Smooth muscle cell (in vitro differentiated cells): ENCODE results near the gene TRPM3. TPM values are rescaled to one million over a fixed set of nuclear protein-coding genes. Genes with fewer than 3 reads are reported as not detected.

Experiments used
- DNase-seq: peaks from one replicate; lab custom pipeline; 2025; ENCODE audit not compliant: unreplicated experiment; lab: John Stamatoyannopoulos, UW
- H2AFZ ChIP-seq: fragments of 200-600 bp; sonication (generic); 2 replicates; pipeline ENCODE4 v1.6.0; 2016; ENCODE audit warnings: antibody characterized with exemption, low read depth, mild to moderate bottlenecking
- H3F3A ChIP-seq: fragments of 200-600 bp; sonication (generic); 2 replicates; pipeline ENCODE4 v1.6.0; 2017; ENCODE audit warnings: antibody characterized with exemption, low read depth
- H3K27ac ChIP-seq: fragments of 200-600 bp; sonication (generic); 2 replicates; pipeline ENCODE4 v1.5.1; 2016; ENCODE audit warnings: low read depth, mild to moderate bottlenecking
- H3K27me3 ChIP-seq: fragments of 200-600 bp; sonication (generic); 2 replicates; pipeline ENCODE4 v1.6.1; 2016; ENCODE audit warnings: low read depth, mild to moderate bottlenecking
- H3K36me3 ChIP-seq: fragments of 200-600 bp; sonication (generic); 2 replicates; pipeline ENCODE4 v1.5.1; 2016; ENCODE audit warnings: low read depth
- H3K4me1 ChIP-seq: fragments of 200-600 bp; sonication (generic); 2 replicates; pipeline ENCODE4 v1.5.1; 2016; ENCODE audit warnings: low read depth
- H3K4me2 ChIP-seq: fragments of 200-600 bp; sonication (generic); 2 replicates; pipeline ENCODE4 v1.6.0; 2016; ENCODE audit warnings: mild to moderate bottlenecking
- H3K4me3 ChIP-seq: fragments of 200-600 bp; sonication (generic); 2 replicates; pipeline ENCODE4 v1.5.1; 2016; ENCODE audit warnings: mild to moderate bottlenecking
- H3K79me2 ChIP-seq: fragments of 200-600 bp; sonication (generic); 2 replicates; pipeline ENCODE4 v1.6.0; 2016; ENCODE audit warnings: low read depth, mild to moderate bottlenecking
- H3K9ac ChIP-seq: fragments of 200-600 bp; sonication (generic); 2 replicates; pipeline ENCODE4 v1.6.0; 2016; ENCODE audit warnings: low read depth
- H3K9me3 ChIP-seq: fragments of 200-600 bp; sonication (generic); replicated peaks from 2 replicates; pipeline ENCODE4 v1.5.1; 2016; ENCODE audit warnings: low read depth
- H4K20me1 ChIP-seq: fragments of 200-600 bp; sonication (generic); 2 replicates; pipeline ENCODE4 v1.6.0; 2016; ENCODE audit warnings: low read depth
- WGBS: methylation state at CpG from one replicate; pipeline ENCODE4 v1.1.7; 2016; ENCODE audit warnings: low lambda C conversion rate; 5-methylcytosine and 5-hydroxymethylcytosine counted together
- polyA plus RNA-seq: library from polyadenylated mRNA; unstranded; fragments of >200 nt; fragmentation: Nextera tagmentation; extraction: Ambion mirVana; gene quantifications from 2 replicates; pipeline ENCODE4 v1.2.1, GENCODE V29; 2016
- total RNA-seq: library from RNA; depleted of rRNA; stranded (reverse); fragments of >200 nt; gene quantifications from 2 replicates; pipeline ENCODE4 v1.2.3, GENCODE V29; 2014
- TF ChIP-seq, protein P1 (sequence below): fragments of 200-600 bp; sonication (generic); IDR thresholded peaks from 2 replicates; pipeline ENCODE4 v1.5.1; 2017; ENCODE audit warnings: borderline replicate concordance, mild to moderate bottlenecking, antibody characterized with exemption; ENCODE audit not compliant: insufficient read depth, poor library complexity, severe bottlenecking

Gene TRPM3
- total and polyA plus RNA-seq, 2 experiments from 2014 or later, result not detected

DNA sequence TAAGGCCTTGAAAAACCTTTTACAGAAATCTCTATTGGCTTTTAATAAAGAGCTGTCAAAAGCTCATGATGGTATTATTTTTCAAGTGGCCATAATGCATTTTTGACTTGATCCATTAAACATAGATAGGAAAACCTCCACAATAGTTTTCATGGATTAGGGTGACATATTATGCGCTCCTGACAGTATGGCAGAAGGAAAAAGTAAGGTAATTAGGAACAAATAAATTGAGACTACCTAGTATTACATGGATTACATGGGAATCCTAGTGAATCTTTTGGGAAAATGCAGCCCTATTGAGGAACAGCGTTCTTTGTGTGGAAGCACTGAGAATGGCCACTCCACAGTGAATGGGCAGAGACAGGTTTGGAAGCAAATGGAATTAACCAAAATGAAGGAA lies 171.2 kb downstream of the TRPM3 start:
- DNase-seq, result no peak

DNA sequence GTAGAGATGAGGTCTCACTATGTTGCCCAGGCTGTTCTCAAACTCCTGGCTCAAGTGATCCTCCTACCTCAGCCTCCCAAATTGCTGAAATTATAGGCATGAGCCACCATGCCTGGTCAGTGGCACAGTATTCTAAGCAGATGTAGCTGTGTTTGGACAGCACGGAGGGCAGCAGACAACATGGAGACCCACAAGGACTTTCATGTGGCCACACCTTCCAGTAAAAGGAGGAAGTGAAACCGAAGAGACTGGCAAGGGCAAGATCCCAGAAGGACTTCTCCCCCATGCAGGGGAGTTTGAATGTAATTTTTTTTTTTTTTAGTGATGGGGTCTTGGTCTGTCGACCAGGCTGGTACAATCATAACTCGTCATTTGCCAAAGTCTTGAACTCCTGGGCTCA lies 172.2 kb downstream of the TRPM3 start:
- no peaks in the 10 kb centered on the region for H4K20me1 ChIP-seq
- TF ChIP-seq, protein P1, sequence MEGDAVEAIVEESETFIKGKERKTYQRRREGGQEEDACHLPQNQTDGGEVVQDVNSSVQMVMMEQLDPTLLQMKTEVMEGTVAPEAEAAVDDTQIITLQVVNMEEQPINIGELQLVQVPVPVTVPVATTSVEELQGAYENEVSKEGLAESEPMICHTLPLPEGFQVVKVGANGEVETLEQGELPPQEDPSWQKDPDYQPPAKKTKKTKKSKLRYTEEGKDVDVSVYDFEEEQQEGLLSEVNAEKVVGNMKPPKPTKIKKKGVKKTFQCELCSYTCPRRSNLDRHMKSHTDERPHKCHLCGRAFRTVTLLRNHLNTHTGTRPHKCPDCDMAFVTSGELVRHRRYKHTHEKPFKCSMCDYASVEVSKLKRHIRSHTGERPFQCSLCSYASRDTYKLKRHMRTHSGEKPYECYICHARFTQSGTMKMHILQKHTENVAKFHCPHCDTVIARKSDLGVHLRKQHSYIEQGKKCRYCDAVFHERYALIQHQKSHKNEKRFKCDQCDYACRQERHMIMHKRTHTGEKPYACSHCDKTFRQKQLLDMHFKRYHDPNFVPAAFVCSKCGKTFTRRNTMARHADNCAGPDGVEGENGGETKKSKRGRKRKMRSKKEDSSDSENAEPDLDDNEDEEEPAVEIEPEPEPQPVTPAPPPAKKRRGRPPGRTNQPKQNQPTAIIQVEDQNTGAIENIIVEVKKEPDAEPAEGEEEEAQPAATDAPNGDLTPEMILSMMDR, result no peak
- no peak overlapping the region for H2AFZ ChIP-seq
- H3K4me1 ChIP-seq, result peaks cover 56% of the 10 kb centered on the region
- no peak overlapping the region for H3K27ac ChIP-seq
- H3F3A ChIP-seq, result no peaks in the 10 kb centered on the region
- H3K4me2 ChIP-seq, result no peak overlapping the region
- no peak overlapping the region for H3K4me3 ChIP-seq
- no peaks in the 10 kb centered on the region for H3K27me3 ChIP-seq
- no peaks in the 10 kb centered on the region for H3K36me3 ChIP-seq
- DNase-seq, result no peak
- WGBS, result 74% methylated on average over 4 of the region's 4 CpGs
- no peak overlapping the region for H3K9ac ChIP-seq
- H3K9me3 ChIP-seq, result no peaks in the 10 kb centered on the region
- H3K79me2 ChIP-seq, result no peaks in the 10 kb centered on the region

More for the DNA sequence above, 171.2 kb downstream of the TRPM3 start:
- H3K4me1 ChIP-seq, result peaks cover 66% of the 10 kb centered on the region
- TF ChIP-seq, protein P1, result no peak
- no peak overlapping the region for H3K4me3 ChIP-seq
- H3K36me3 ChIP-seq, result no peaks in the 10 kb centered on the region
- H3K27ac ChIP-seq, result no peak overlapping the region
- H4K20me1 ChIP-seq, result no peaks in the 10 kb centered on the region
- no peak overlapping the region for H2AFZ ChIP-seq
- H3K4me2 ChIP-seq, result no peak overlapping the region
- WGBS, result 49% methylated on average over 2 of the region's 2 CpGs
- no peak overlapping the region for H3K9ac ChIP-seq
- no peaks in the 10 kb centered on the region for H3K79me2 ChIP-seq
- H3K9me3 ChIP-seq, result no peaks in the 10 kb centered on the region
- H3K27me3 ChIP-seq, result no peaks in the 10 kb centered on the region
- H3F3A ChIP-seq, result no peaks in the 10 kb centered on the region

DNA sequence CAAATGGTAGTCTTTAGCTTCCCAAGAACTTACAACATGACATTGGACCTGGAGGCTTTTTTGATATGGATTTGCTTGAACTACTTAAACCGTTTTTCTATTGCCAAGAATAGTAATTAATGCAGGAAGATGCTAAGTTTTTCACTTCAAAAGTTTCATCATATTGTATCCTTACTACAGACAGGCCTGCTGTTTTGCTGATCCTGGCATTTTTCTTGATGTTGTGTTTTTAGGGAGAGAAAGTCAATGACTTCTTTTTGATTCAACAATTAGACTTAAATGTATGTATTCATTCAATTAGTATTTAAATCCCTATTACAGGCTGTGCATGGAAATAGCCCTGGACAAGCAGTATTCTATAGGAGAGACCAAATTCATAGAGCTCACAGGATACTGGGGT lies 172.7 kb downstream of the TRPM3 start:
- no peaks in the 10 kb centered on the region for H3K79me2 ChIP-seq
- TF ChIP-seq, protein P1, result no peak
- no peak overlapping the region for H3K4me3 ChIP-seq
- 80% methylated on average over 1 of the region's 1 CpG for WGBS
- H3K4me2 ChIP-seq, result no peak overlapping the region
- H3K9me3 ChIP-seq, result no peaks in the 10 kb centered on the region
- H3K4me1 ChIP-seq, result peaks cover 51% of the 10 kb centered on the region
- no peak overlapping the region for H2AFZ ChIP-seq
- H3K27me3 ChIP-seq, result no peaks in the 10 kb centered on the region
- H3K27ac ChIP-seq, result no peak overlapping the region
- no peaks in the 10 kb centered on the region for H3K36me3 ChIP-seq
- no peaks in the 10 kb centered on the region for H4K20me1 ChIP-seq
- no peak overlapping the region for H3K9ac ChIP-seq
- no peak for DNase-seq
- no peaks in the 10 kb centered on the region for H3F3A ChIP-seq

DNA sequence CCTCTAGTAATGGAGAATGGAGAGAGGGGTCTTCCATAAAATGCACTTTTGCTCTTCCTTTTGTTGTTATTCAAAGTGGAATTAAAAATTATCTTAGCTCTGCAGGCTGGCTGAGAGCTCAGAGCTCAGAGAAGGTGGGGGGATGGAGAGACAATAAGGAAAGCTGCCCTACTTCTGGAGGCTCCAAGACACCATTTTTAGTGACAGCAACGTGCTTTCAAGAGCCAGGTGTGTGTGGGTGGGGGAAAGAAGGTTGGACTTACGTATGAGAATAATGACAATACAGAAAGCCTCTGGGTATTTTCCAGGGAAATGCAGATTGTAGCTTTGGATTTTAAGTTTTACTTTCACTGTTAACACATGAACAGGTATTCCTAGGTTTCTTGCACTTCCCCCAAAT lies 173.9 kb downstream of the TRPM3 start:
- H2AFZ ChIP-seq, result no peak overlapping the region
- H3K36me3 ChIP-seq, result no peaks in the 10 kb centered on the region
- no peaks in the 10 kb centered on the region for H4K20me1 ChIP-seq
- no peak overlapping the region for H3K4me3 ChIP-seq
- H3F3A ChIP-seq, result no peaks in the 10 kb centered on the region
- H3K9me3 ChIP-seq, result no peaks in the 10 kb centered on the region
- H3K27me3 ChIP-seq, result no peaks in the 10 kb centered on the region
- TF ChIP-seq, protein P1, result no peak
- H3K4me1 ChIP-seq, result peaks cover 41% of the 10 kb centered on the region
- no peak for DNase-seq
- no peaks in the 10 kb centered on the region for H3K79me2 ChIP-seq
- WGBS, result 57% methylated on average over 2 of the region's 2 CpGs
- H3K27ac ChIP-seq, result no peak overlapping the region
- H3K9ac ChIP-seq, result no peak overlapping the region
- H3K4me2 ChIP-seq, result no peak overlapping the region
